SU-DHL-6 (cell line): ENCODE measurements around the gene PDE9A.
"Not testable (repeated sequence)": the region's sequence is repeated elsewhere in the genome, so short reads cannot be mapped to it uniquely, and the experiment has no call there.

Experiments
- H2AFZ ChIP-seq: fragments of 200-600 bp; sonication (generic); 2 replicates; pipeline ENCODE4 v1.6.1; 2014; ENCODE audit warnings: low read depth, mild to moderate bottlenecking, moderate library complexity, mixed read lengths, antibody characterized with exemption, low read length; ENCODE audit not compliant: severe bottlenecking
- H3F3A ChIP-seq: fragments of 200-600 bp; shearing (Covaris generic); 2 replicates; pipeline ENCODE4 v1.6.0; 2016; ENCODE audit warnings: antibody characterized with exemption, mild to moderate bottlenecking; ENCODE audit not compliant: insufficient read depth
- H3K27ac ChIP-seq: fragments of 200-600 bp; sonication (generic); 2 replicates; pipeline ENCODE4 v1.5.1; 2016; ENCODE audit warnings: low read depth, mild to moderate bottlenecking, low read length, moderate library complexity, mixed read lengths
- H3K27me3 ChIP-seq: fragments of 200-600 bp; sonication (generic), shearing (Covaris generic); 2 replicates; pipeline ENCODE4 v1.6.0; 2014; ENCODE audit warnings: mild to moderate bottlenecking, low read length
- H3K36me3 ChIP-seq: fragments of 200-600 bp; sonication (generic); 2 replicates; pipeline ENCODE4 v1.6.1; 2014; ENCODE audit warnings: mild to moderate bottlenecking, low read length, mixed read lengths
- H3K4me2 ChIP-seq: fragments of 300-600, 200-600 bp; shearing (Covaris generic), sonication (generic); 2 replicates; pipeline ENCODE4 v1.6.0; 2014; ENCODE audit warnings: low read length, low read depth, mild to moderate bottlenecking; ENCODE audit not compliant: poor library complexity, severe bottlenecking
- H3K4me3 ChIP-seq: fragments of 200-600 bp; sonication (generic); 2 replicates; pipeline ENCODE4 v1.5.1; 2014; ENCODE audit warnings: antibody characterized with exemption, low read length, mild to moderate bottlenecking, mixed read lengths; ENCODE audit not compliant: insufficient read depth, poor library complexity, severe bottlenecking
- H3K79me2 ChIP-seq: fragments of 200-600 bp; sonication (generic); 2 replicates; pipeline ENCODE4 v1.6.1; 2014; ENCODE audit warnings: mild to moderate bottlenecking, low read length, moderate library complexity; ENCODE audit not compliant: insufficient read depth
- H3K9ac ChIP-seq: fragments of 200-600 bp; sonication (generic); 2 replicates; pipeline ENCODE4 v1.7.0; 2014; ENCODE audit warnings: mild to moderate bottlenecking, low read length
- H3K9me2 ChIP-seq: fragments of 200-600 bp; sonication (generic); replicated peaks from 2 replicates; pipeline ENCODE4 v1.6.1; 2014; ENCODE audit warnings: low read length; ENCODE audit not compliant: insufficient read depth
- H3K9me3 ChIP-seq: fragments of 200-600 bp; sonication (generic); 2 replicates; pipeline ENCODE4 v1.6.1; 2014; ENCODE audit warnings: low read length, mixed read lengths; ENCODE audit not compliant: insufficient read depth
- H4K20me1 ChIP-seq: fragments of 200-600 bp; sonication (generic); 2 replicates; pipeline ENCODE4 v1.6.1; 2014; ENCODE audit warnings: low read depth, mild to moderate bottlenecking, antibody characterized with exemption, low read length, moderate library complexity, mixed read lengths
- CTCF ChIP-seq: fragments of 200-600 bp; sonication (generic); IDR thresholded peaks from one replicate; pipeline ENCODE4 v1.5.1; 2017; ENCODE audit warnings: antibody characterized with exemption, mild to moderate bottlenecking, low read length, moderate library complexity; ENCODE audit not compliant: insufficient read depth, poor library complexity, severe bottlenecking
- EZH2phosphoT487 ChIP-seq: fragments of 200-600 bp; sonication (generic), shearing (Covaris generic); conservative IDR thresholded peaks from 2 replicates; pipeline ENCODE4 v1.6.1; 2018; ENCODE audit warnings: mild to moderate bottlenecking, antibody characterized with exemption, low read length, moderate library complexity, mixed read lengths

The PDE9A gene

GRCh38 chr21:42706765-42707164 is 53.3 kb downstream of the PDE9A start:
- Histone ChIP-seq H3K79me2 (no peaks in the 10 kb centered on the region), H3K27me3 (no peaks in the 10 kb centered on the region), H3F3A (0 out of 2 replicates have a peak, but pooled peaks cover under 1% of the 10 kb centered on the region), H3K9me3 (no peaks in the 10 kb centered on the region), H4K20me1 (no peaks in the 10 kb centered on the region), H3K9ac (no peak overlapping the region), H3K4me3 (no peak overlapping the region), H3K27ac (no peak overlapping the region), H3K36me3 (no peaks in the 10 kb centered on the region), H3K4me2 (no peak overlapping the region), H3K9me2 (no peaks in the 10 kb centered on the region), H2AFZ (no peak overlapping the region)
- no peak for TF ChIP-seq CTCF
- no peak for TF ChIP-seq EZH2phosphoT487

- H3K9me2 ChIP-seq = no peaks in the 10 kb centered on the region
- H3F3A ChIP-seq = peaks cover 4% of the 10 kb centered on the region; the same call in 1 of the 2 replicates
- H3K36me3 ChIP-seq = no peaks in the 10 kb centered on the region
- no peak overlapping the region for H2AFZ ChIP-seq
- no peak overlapping the region for H3K9ac ChIP-seq
- H3K79me2 ChIP-seq = no peaks in the 10 kb centered on the region
- H3K27me3 ChIP-seq = no peaks in the 10 kb centered on the region
- H3K9me3 ChIP-seq = no peaks in the 10 kb centered on the region
- no peak overlapping the region for H3K4me3 ChIP-seq
- TF ChIP-seq EZH2phosphoT487 (no peak), CTCF (no peak)
- no peaks in the 10 kb centered on the region for H4K20me1 ChIP-seq
- no peak overlapping the region for H3K27ac ChIP-seq
- H3K4me2 ChIP-seq = no peak overlapping the region
Observed at GRCh38 chr21:42707207-42707830, 53.9 kb downstream of the PDE9A start.

GRCh38 chr21:42708107-42708506 is 54.7 kb downstream of the PDE9A start:
- no peaks in the 10 kb centered on the region for H3K9me3 ChIP-seq
- H3K79me2 ChIP-seq = no peaks in the 10 kb centered on the region
- H3K36me3 ChIP-seq = no peaks in the 10 kb centered on the region
- no peak overlapping the region for H3K4me2 ChIP-seq
- no peak for TF ChIP-seq EZH2phosphoT487
- no peak for TF ChIP-seq CTCF
- H3F3A ChIP-seq = peaks cover 4% of the 10 kb centered on the region; the same call in 1 of the 2 replicates
- H2AFZ ChIP-seq = no peak overlapping the region
- H3K4me3 ChIP-seq = no peak overlapping the region
- H4K20me1 ChIP-seq = no peaks in the 10 kb centered on the region
- no peak overlapping the region for H3K27ac ChIP-seq
- no peaks in the 10 kb centered on the region for H3K27me3 ChIP-seq
- H3K9me2 ChIP-seq = no peaks in the 10 kb centered on the region
- no peak overlapping the region for H3K9ac ChIP-seq

GRCh38 chr21:42708916-42709315 is 55.5 kb downstream of the PDE9A start:
- H3K27me3 ChIP-seq, H3K4me2 ChIP-seq, H3K27ac ChIP-seq, H3K36me3 ChIP-seq, H3K9ac ChIP-seq, H3F3A ChIP-seq, H2AFZ ChIP-seq, H3K79me2 ChIP-seq, H3K9me3 ChIP-seq, H3K4me3 ChIP-seq, H3K9me2 ChIP-seq, H4K20me1 ChIP-seq: not testable (repeated sequence)
